B cell (primary cell): ENCODE data around the gene SCAMP5. TPM values are rescaled to one million over a fixed set of nuclear protein-coding genes. Genes with fewer than 3 reads are reported as not detected.

Source experiments
- ATAC-seq: fragments of 200-7000 bp; cut with Tn5 transposase; one replicate; pipeline ENCODE4 v1.10.0; 2021; ENCODE audit warnings: low read depth, mild to moderate bottlenecking, moderate number of reproducible peaks, moderate library complexity
- CTCF ChIA-PET: fragments of 350-600 bp; sonication (Branson Sonifier 250); formaldehyde crosslinking; loops from one replicate; lab custom pipeline; 2021; ENCODE audit warnings: antibody characterized with exemption, inconsistent platforms; lab: Charles Lee
- POLR2A ChIA-PET: fragments of 350-600 bp; sonication (Branson Sonifier 250); formaldehyde crosslinking; loops from one replicate; lab custom pipeline; 2021; ENCODE audit warnings: antibody characterized with exemption; lab: Charles Lee
- DNase-seq: peaks from one replicate; pipeline ENCODE4 v3.0.0; 2013
- H2AFZ ChIP-seq: 2 replicates; pipeline ENCODE4 v1.6.1; 2012; ENCODE audit warnings: mild to moderate bottlenecking, low read depth, low read length; ENCODE audit not compliant: insufficient read depth, poor library complexity, severe bottlenecking
- H3K27ac ChIP-seq, 2 donors: 1 replicate in 1 of 2; 2 replicates in 1 of 2; pipeline ENCODE4 v1.5.1; 2012 to 2013; ENCODE audit warnings: low read length in 2 of 2, mild to moderate bottlenecking in 2 of 2, moderate library complexity in 1 of 2
- H3K27me3 ChIP-seq, 4 experiments: fragments of 200-600 bp in 1 of 4; sonication (generic) in 1 of 4; replicated peaks in 1 of 4; 1 replicate in 2 of 4; 2 replicates in 2 of 4; pipeline versions ENCODE4 v1.6.1 to v1.7.0; 2013 to 2016; ENCODE audit warnings: low read length in 3 of 4, mild to moderate bottlenecking in 2 of 4, mixed read lengths in 1 of 4, moderate library complexity in 1 of 4; ENCODE audit not compliant: insufficient read depth in 4 of 4, control insufficient read depth in 3 of 4; ENCODE audit errors: control extremely low read depth in 1 of 4
- H3K36me3 ChIP-seq, 2 experiments: replicated peaks in 1 of 2; 1 replicate in 1 of 2; 2 replicates in 1 of 2; pipeline versions ENCODE4 v1.6.1 to v1.7.1; 2013; ENCODE audit warnings: low read length in 1 of 2; ENCODE audit not compliant: insufficient read depth in 2 of 2, control insufficient read depth in 1 of 2; ENCODE audit errors: control extremely low read depth in 1 of 2, extremely low read depth in 1 of 2
- H3K4me1 ChIP-seq, 2 donors: fragments of 200-600 bp in 1 of 2; sonication (generic) in 1 of 2; 1 replicate in 1 of 2; 2 replicates in 1 of 2; pipeline versions ENCODE4 v1.5.1 to v1.6.1; 2013 to 2017; ENCODE audit warnings: low read length in 2 of 2; ENCODE audit not compliant: control insufficient read depth in 2 of 2, insufficient read depth in 2 of 2
- H3K4me2 ChIP-seq: replicated peaks from 2 replicates; pipeline ENCODE3; 2012; ENCODE audit warnings: mild to moderate bottlenecking, low read depth, low read length; ENCODE audit not compliant: poor library complexity, severe bottlenecking
- H3K4me3 ChIP-seq, 5 experiments: fragments of 200-600 bp in 1 of 5; sonication (generic) in 1 of 5; 1 replicate in 3 of 5; 2 replicates in 2 of 5; pipeline versions ENCODE4 v1.5.1 to v1.7.0; 2011 to 2016; ENCODE audit warnings: low read length in 4 of 5, mild to moderate bottlenecking in 4 of 5, low read depth in 2 of 5, control low read depth in 1 of 5, moderate library complexity in 1 of 5; ENCODE audit not compliant: insufficient read depth in 1 of 5; ENCODE audit errors: control extremely low read depth in 1 of 5, extremely low read depth in 1 of 5
- H3K79me2 ChIP-seq: fragments of 200-600 bp; sonication (generic); one replicate; pipeline ENCODE4 v1.6.0; 2016; ENCODE audit warnings: low read length; ENCODE audit not compliant: control insufficient read depth, insufficient read depth
- H3K9ac ChIP-seq: fragments of 200-600 bp; sonication (generic); 2 replicates; pipeline ENCODE4 v1.6.1; 2017; ENCODE audit warnings: mild to moderate bottlenecking, low read length, moderate library complexity
- H3K9me3 ChIP-seq, 3 donors: one replicate each; pipeline versions ENCODE4 v1.6.1 to v1.7.1; 2013; ENCODE audit warnings: low read length in 2 of 3; ENCODE audit not compliant: control insufficient read depth in 2 of 3, insufficient read depth in 1 of 3; ENCODE audit errors: control extremely low read depth in 1 of 3
- H4K20me1 ChIP-seq: 2 replicates; pipeline ENCODE4 v1.6.0; 2012; ENCODE audit warnings: mild to moderate bottlenecking, low read length; ENCODE audit not compliant: insufficient read depth, control insufficient read depth, poor library complexity, severe bottlenecking
- H3K27ac Mint-ChIP-seq: one replicate; pipeline ENCODE4 v1.8.0; 2021; ENCODE audit warnings: mixed read lengths
- H3K27me3 Mint-ChIP-seq: one replicate; pipeline ENCODE4 v1.8.0; 2021; ENCODE audit warnings: mixed read lengths
- H3K4me1 Mint-ChIP-seq: one replicate; pipeline ENCODE4 v1.8.0; 2021; ENCODE audit warnings: mixed read lengths
- H3K4me3 Mint-ChIP-seq: one replicate; pipeline ENCODE4 v1.8.0; 2021; ENCODE audit warnings: mixed read lengths
- H3K9me3 Mint-ChIP-seq: one replicate; pipeline ENCODE4 v1.8.0; 2022; ENCODE audit warnings: mixed read lengths; ENCODE audit not compliant: insufficient read depth
- CTCF ChIP-seq: fragments of 200-600 bp; IDR thresholded peaks from one replicate; pipeline ENCODE4 v1.8.0; 2022; ENCODE audit warnings: antibody characterized with exemption, mild to moderate bottlenecking
- EZH2 ChIP-seq: IDR thresholded peaks from 2 replicates; pipeline ENCODE4 v1.6.1; 2012; ENCODE audit warnings: borderline replicate concordance, low read depth, mild to moderate bottlenecking, moderate library complexity, low read length; ENCODE audit not compliant: insufficient read depth, poor library complexity, severe bottlenecking
- WGBS: methylation state at CpG from one replicate; pipeline ENCODE4 v1.1.5; 2013; ENCODE audit warnings: missing lambda C conversion rate; ENCODE audit not compliant: insufficient coverage; 5-methylcytosine and 5-hydroxymethylcytosine counted together
- intact Hi-C: fragments of 100-400 bp; cut with micrococcal nuclease; formaldehyde crosslinking; loops from one replicate; pipeline ENCODE4 v1.10.0; 2022
- polyA plus RNA-seq: library from polyadenylated mRNA; depleted of rRNA; stranded (reverse); fragments of >200 nt; gene quantifications from 2 replicates; pipeline ENCODE4 v1.2.3, GENCODE V29; 2012
- total RNA-seq, 2 donors: library from RNA; stranded (reverse); fragments of 120-200 nt in 1 of 2; gene quantifications; 1 replicate in 1 of 2; 2 replicates in 1 of 2; pipeline versions ENCODE4 v1.2.3 to v1.2.4, GENCODE V29; 2013 to 2022

The SCAMP5 gene
- total and polyA plus RNA-seq, 2 donors (not counting 1 experiment from before 2014, with no cell fraction given): 0.59 to 3.4 TPM

GRCh38 chr15:75065851-75066509, 70.6 kb downstream of the SCAMP5 start:
- H3K4me1 ChIP-seq: peaks cover 18 to 28% of the 10 kb centered on the region in 2 donors
- peaks cover 2% of the 10 kb centered on the region for H3K9me3 Mint-ChIP-seq
- H3K36me3 ChIP-seq: no peaks in the 10 kb centered on the region
- no peak overlapping the region for H3K9ac ChIP-seq
- ChIA-PET POLR2A (interaction anchor here (0.7 kb wide), 1 partner anchor 34 kb away, joined by 3 read pairs; no protein-coding TSS in a partner anchor), CTCF (interaction anchor here (1.1 to 2.0 kb wide), 2 partner anchors 23 to 36 kb away, joined by 3 to 11 read pairs; no protein-coding TSS in a partner anchor)
- no peaks in the 10 kb centered on the region for H4K20me1 ChIP-seq
- no peak overlapping the region for H3K27ac ChIP-seq
- H3K9me3 ChIP-seq: peaks cover 0 to 12% (median 7%) of the 10 kb centered on the region in 3 donors
- no peak for TF ChIP-seq CTCF
- no peak for TF ChIP-seq EZH2
- ATAC-seq (no peak), DNase-seq (no peak)
- no peaks in the 10 kb centered on the region for H3K79me2 ChIP-seq
- peak overlapping the region; percentile 10 for H3K27ac Mint-ChIP-seq
- WGBS: 92% methylated on average over 3 of the region's 6 CpGs
- no peak overlapping the region for H2AFZ ChIP-seq
- no peak overlapping the region for H3K4me3 Mint-ChIP-seq
- H3K4me3 ChIP-seq: no peak overlapping the region
- no peak overlapping the region for H3K4me2 ChIP-seq
- no peaks in the 10 kb centered on the region for H3K27me3 ChIP-seq
- peaks cover 35% of the 10 kb centered on the region for H3K4me1 Mint-ChIP-seq
- H3K27me3 Mint-ChIP-seq: no peaks in the 10 kb centered on the region
- intact Hi-C loops: no loop called here

- ATAC-seq: no peak
- TF ChIP-seq EZH2 (no peak), CTCF (no peak)
- H3K79me2 ChIP-seq: no peaks in the 10 kb centered on the region
- no peak overlapping the region for H3K4me3 ChIP-seq
- no peak overlapping the region for H3K4me2 ChIP-seq
- H3K4me1 Mint-ChIP-seq: peaks cover 45% of the 10 kb centered on the region
- no peaks in the 10 kb centered on the region for H3K27me3 Mint-ChIP-seq
- peaks cover 2% of the 10 kb centered on the region for H3K9me3 Mint-ChIP-seq
- peaks cover 0 to 12% (median 7%) of the 10 kb centered on the region in 3 donors for H3K9me3 ChIP-seq
- DNase-seq: no peak
- no peaks in the 10 kb centered on the region for H3K36me3 ChIP-seq
- POLR2A ChIA-PET: no interaction called here
- H3K4me1 ChIP-seq: peaks cover 23 to 39% of the 10 kb centered on the region in 2 donors
- intact Hi-C loops: no loop called here
- H3K27me3 ChIP-seq: no peaks in the 10 kb centered on the region
- no peaks in the 10 kb centered on the region for H4K20me1 ChIP-seq
- CTCF ChIA-PET: interaction anchor here (1.1 to 2.6 kb wide), 4 partner anchors 25 to 135 kb away, joined by 3 to 11 read pairs (median 4); partner anchors contain the start of gene C15orf39
- H3K27ac Mint-ChIP-seq: no peak overlapping the region
- no peak overlapping the region for H3K4me3 Mint-ChIP-seq
- H3K9ac ChIP-seq: no peak overlapping the region
- no CpG with 5 or more reads among the region's 3 CpGs for WGBS
- H2AFZ ChIP-seq: no peak overlapping the region
- no peak overlapping the region for H3K27ac ChIP-seq
Measured at GRCh38 chr15:75067123-75067830, 71.9 kb downstream of the SCAMP5 start.
